Fibroblast of lung (primary cell): ENCODE measurements around the gene PEX6. TPM values are rescaled to one million over a fixed set of nuclear protein-coding genes. Genes with fewer than 3 reads are reported as not detected.

Source experiments
- DNase-seq, 2 donors: peaks; one replicate each; pipeline versions ENCODE4 v3.0.0 to v3.0.0-alpha.2; 2010; ENCODE audit warnings: low read depth in 2 of 2
- H2AFZ ChIP-seq: 2 replicates; pipeline ENCODE4 v1.5.1; 2012; ENCODE audit warnings: low read length, control low read depth, inconsistent platforms
- H3K27ac ChIP-seq: 2 replicates; pipeline ENCODE4 v1.5.1; 2011; ENCODE audit warnings: low read length, control low read depth; ENCODE audit not compliant: insufficient read depth
- H3K27me3 ChIP-seq: 2 replicates; pipeline ENCODE4 v1.5.1; 2011; ENCODE audit warnings: mild to moderate bottlenecking, low read length; ENCODE audit not compliant: control insufficient read depth, insufficient read depth
- H3K36me3 ChIP-seq: 2 replicates; pipeline ENCODE4 v1.5.1; 2011; ENCODE audit warnings: low read length; ENCODE audit not compliant: control insufficient read depth, insufficient read depth
- H3K4me1 ChIP-seq: 2 replicates; pipeline ENCODE4 v1.5.1; 2011; ENCODE audit warnings: low read length; ENCODE audit not compliant: control insufficient read depth, insufficient read depth; ENCODE audit errors: extremely low read depth
- H3K4me2 ChIP-seq: 2 replicates; pipeline ENCODE4 v1.5.1; 2011; ENCODE audit warnings: low read length, control low read depth; ENCODE audit not compliant: insufficient read depth; ENCODE audit errors: extremely low read depth
- H3K4me3 ChIP-seq, 4 experiments: fragments of 200-600 bp in 1 of 4; sonication (generic) in 1 of 4; replicated peaks in 1 of 4; 2 replicates each; pipeline ENCODE4 v1.5.1; 2011 to 2016; ENCODE audit warnings: low read length in 4 of 4, low read depth in 3 of 4, mild to moderate bottlenecking in 3 of 4, control low read depth in 2 of 4, inconsistent platforms in 1 of 4, mixed read lengths in 1 of 4; ENCODE audit not compliant: insufficient read depth in 1 of 4; ENCODE audit errors: control extremely low read depth in 1 of 4
- H3K79me2 ChIP-seq: 2 replicates; pipeline ENCODE4 v1.5.1; 2012; ENCODE audit warnings: mild to moderate bottlenecking, low read length, inconsistent platforms; ENCODE audit not compliant: control insufficient read depth, insufficient read depth
- H3K9ac ChIP-seq: 2 replicates; pipeline ENCODE4 v1.5.1; 2011; ENCODE audit warnings: mild to moderate bottlenecking, low read length, control low read depth; ENCODE audit not compliant: insufficient read depth
- H3K9me3 ChIP-seq: 2 replicates; pipeline ENCODE4 v1.5.1; 2012; ENCODE audit warnings: low read depth, low read length; ENCODE audit not compliant: control insufficient read depth, insufficient read depth
- H4K20me1 ChIP-seq: 2 replicates; pipeline ENCODE4 v1.5.1; 2011; ENCODE audit warnings: low read length; ENCODE audit not compliant: control insufficient read depth, insufficient read depth; ENCODE audit errors: extremely low read depth
- CTCF ChIP-seq, 2 donors: IDR thresholded peaks in 1 of 2; conservative IDR thresholded peaks in 1 of 2; 1 replicate in 1 of 2; 2 replicates in 1 of 2; pipeline ENCODE4 v1.5.1; 2011 to 2012; ENCODE audit warnings: low read length in 2 of 2, control low read depth in 1 of 2, inconsistent platforms in 1 of 2, low read depth in 1 of 2, mild to moderate bottlenecking in 1 of 2
- EZH2 ChIP-seq: IDR thresholded peaks from 2 replicates; pipeline ENCODE4 v1.5.1; 2012; ENCODE audit warnings: low read length, control low read depth, mild to moderate bottlenecking; ENCODE audit errors: missing control alignments
- polyA plus RNA-seq, 2 donors: library from polyadenylated mRNA; depleted of rRNA in 1 of 2; stranded (reverse) in 1 of 2; unstranded in 1 of 2; fragments of >200 nt; gene quantifications; 2 replicates each; pipeline ENCODE4 v1.2.1, GENCODE V29; 2011 to 2012; ENCODE audit warnings: missing spikeins in 1 of 2
- total RNA-seq: library from RNA; depleted of rRNA; stranded (reverse); fragments of >200 nt; gene quantifications from 2 replicates; pipeline ENCODE4 v1.2.1, GENCODE V29; 2014

PEX6 gene
- total and polyA plus RNA-seq, 2 donors (not counting 1 experiment from before 2014, with no cell fraction given) = 5.3 to 49.2 TPM

DNA sequence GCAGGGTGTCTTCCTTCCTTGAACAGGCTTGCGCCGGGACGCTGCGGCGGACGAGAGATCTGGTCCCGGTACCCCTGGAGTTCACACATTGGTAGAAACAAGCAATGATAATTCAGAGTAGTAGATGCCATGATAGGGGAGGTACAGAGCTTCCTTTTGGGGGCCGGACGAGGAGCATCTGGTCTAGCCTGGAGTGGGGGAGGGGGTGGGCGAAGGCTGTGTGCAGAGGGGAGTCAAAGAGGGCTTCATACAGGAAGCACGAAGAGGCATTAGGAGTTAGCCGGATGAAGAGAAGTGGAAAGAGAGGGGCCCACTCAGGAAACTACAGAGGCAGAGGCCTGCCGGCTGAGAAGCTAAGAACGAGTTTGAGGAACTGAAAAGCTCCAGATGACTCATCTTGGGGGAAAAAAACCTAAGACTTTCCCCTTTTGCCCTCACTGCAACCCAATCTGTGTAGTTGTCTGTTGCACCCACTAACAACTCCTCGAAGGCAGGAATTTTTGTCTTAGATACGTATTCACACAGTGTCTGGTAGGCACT, 49.1 kb downstream of the PEX6 start:
- H3K79me2 ChIP-seq = peaks cover 21% of the 10 kb centered on the region
- peak; percentile 78 to 79 for DNase-seq
- H2AFZ ChIP-seq = peak overlapping the region; percentile 75
- peak overlapping the region; percentile 86 for H3K27ac ChIP-seq
- peaks cover 2% of the 10 kb centered on the region for H3K36me3 ChIP-seq
- H3K9me3 ChIP-seq = no peaks in the 10 kb centered on the region
- H3K4me1 ChIP-seq = peaks cover 3% of the 10 kb centered on the region
- H3K27me3 ChIP-seq = no peaks in the 10 kb centered on the region
- H3K4me2 ChIP-seq = peak overlapping the region; percentile 84
- H3K9ac ChIP-seq = peak overlapping the region; percentile 71
- H3K4me3 ChIP-seq = peak overlapping the region; percentile 68 to 92 (median 82)
- H4K20me1 ChIP-seq = no peaks in the 10 kb centered on the region
- no peak for TF ChIP-seq CTCF (conservative IDR thresholded peaks at IDR 0.05 in 1 of 2, IDR thresholded peaks at IDR 0.05 in 1 of 2; ENCODE audit: low read depth in 1 of 2, low read length in 2 of 2)

- Histone ChIP-seq H3K27ac (peak within 1 kb of the TSS; percentile 86), H3K4me2 (peak within 1 kb of the TSS; percentile 84), H2AFZ (peak within 1 kb of the TSS; percentile 79), H3K9me3 (no peaks in the 10 kb centered on the region), H3K4me1 (peaks cover 3% of the 10 kb centered on the region), H3K36me3 (peaks cover 2% of the 10 kb centered on the region), H3K9ac (peak within 1 kb of the TSS; percentile 71), H4K20me1 (no peaks in the 10 kb centered on the region), H3K79me2 (peaks cover 20% of the 10 kb centered on the region), H3K27me3 (no peaks in the 10 kb centered on the region), H3K4me3 (peak within 1 kb of the TSS; percentile 68 to 92 (median 82))
- peak; percentile 96 to 99 for DNase-seq
- TF ChIP-seq EZH2 = no peak
- TF ChIP-seq CTCF (conservative IDR thresholded peaks at IDR 0.05 in 1 of 2, IDR thresholded peaks at IDR 0.05 in 1 of 2; ENCODE audit: low read depth in 1 of 2, low read length in 2 of 2) = no peak
Measured at GRCh38 chr6:42928986-42929820, 49.8 kb downstream of the PEX6 start, which contains the start of gene CNPY3. Gene CNPY3, plus strand, starts transcription at chr6:42929480. Its CDS starts 91 bp downstream, at chr6:42929571.

DNA sequence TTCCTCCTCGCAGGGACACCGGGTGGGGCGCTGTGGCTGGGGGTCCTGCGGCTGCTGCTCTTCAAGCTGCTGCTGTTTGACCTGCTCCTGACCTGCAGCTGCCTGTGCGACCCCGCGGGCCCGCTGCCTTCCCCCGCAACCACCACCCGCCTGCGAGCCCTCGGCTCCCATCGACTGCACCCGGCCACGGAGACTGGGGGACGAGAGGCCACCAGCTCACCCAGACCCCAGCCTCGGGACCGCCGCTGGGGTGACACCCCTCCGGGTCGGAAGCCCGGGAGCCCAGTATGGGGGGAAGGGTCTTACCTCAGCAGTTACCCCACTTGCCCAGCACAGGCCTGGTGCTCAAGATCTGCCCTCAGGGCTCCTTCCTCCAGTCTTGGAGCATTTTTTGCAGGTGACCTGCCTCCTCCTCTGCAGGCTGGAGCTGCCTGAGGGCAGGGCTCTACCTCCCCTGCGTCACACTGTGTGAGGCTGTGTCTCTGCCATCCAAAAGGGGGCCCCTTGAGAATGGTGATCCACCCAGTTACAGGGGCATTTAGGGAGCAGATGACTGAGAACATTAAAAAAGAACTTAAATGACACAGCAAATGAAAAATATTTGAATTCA, 53.6 kb downstream of the PEX6 start:
- no peak overlapping the region for H3K27ac ChIP-seq
- H2AFZ ChIP-seq = no peak overlapping the region
- no peak for DNase-seq
- TF ChIP-seq CTCF (conservative IDR thresholded peaks at IDR 0.05 in 1 of 2, IDR thresholded peaks at IDR 0.05 in 1 of 2; ENCODE audit: low read depth in 1 of 2, low read length in 2 of 2) = no peak
- TF ChIP-seq EZH2 = no peak
- H3K9me3 ChIP-seq = no peaks in the 10 kb centered on the region
- no peaks in the 10 kb centered on the region for H4K20me1 ChIP-seq
- no peak overlapping the region for H3K4me3 ChIP-seq
- no peaks in the 10 kb centered on the region for H3K79me2 ChIP-seq
- H3K4me1 ChIP-seq = no peaks in the 10 kb centered on the region
- H3K36me3 ChIP-seq = no peaks in the 10 kb centered on the region
- H3K27me3 ChIP-seq = no peaks in the 10 kb centered on the region
- H3K9ac ChIP-seq = no peak overlapping the region
- H3K4me2 ChIP-seq = no peak overlapping the region
